Panc1 (cell line): ENCODE data around the gene LCT. TPM values are rescaled to one million over a fixed set of nuclear protein-coding genes. Genes with fewer than 3 reads are reported as not detected.

Experiments
- ATAC-seq: fragments of 200-7000 bp; cut with Tn5 transposase; 2 replicates; pipeline ENCODE4 v1.9.1; 2020; ENCODE audit warnings: mild to moderate bottlenecking, moderate library complexity
- BruUV-seq: library from RNA; stranded (reverse); fragments of 400-500 nt; replicated peaks from 2 replicates; lab custom pipeline; 2021; lab: Mats Ljungman, UMichigan
- CTCF ChIA-PET: fragments of 300-600 bp; sonication (Branson Sonifier 250); formaldehyde crosslinking; loops from one replicate; lab custom pipeline; 2022; ENCODE audit warnings: antibody characterized with exemption; lab: Charles Lee
- POLR2A ChIA-PET: fragments of 300-600 bp; sonication (Branson Sonifier 250); formaldehyde crosslinking; loops from one replicate; lab custom pipeline; 2022; ENCODE audit warnings: antibody characterized with exemption; lab: Charles Lee
- DNase-seq: peaks from one replicate; pipeline ENCODE4 v3.0.0-alpha.2; 2010; ENCODE audit warnings: low read depth, low spot score
- H3K27ac ChIP-seq: 2 replicates; pipeline ENCODE4 v1.5.1; 2011; ENCODE audit warnings: mild to moderate bottlenecking, low read length, inconsistent platforms
- H3K27me3 ChIP-seq: fragments of 200-500 bp; sonication (Bioruptor generic); 2 replicates; pipeline ENCODE4 v1.6.0; 2014; ENCODE audit warnings: low read length, inconsistent platforms; ENCODE audit not compliant: control insufficient read depth, insufficient read depth
- H3K36me3 ChIP-seq: fragments of 200-500 bp; sonication (Bioruptor generic); 2 replicates; pipeline ENCODE4 v1.5.1; 2014; ENCODE audit warnings: inconsistent platforms, mild to moderate bottlenecking, low read length, moderate library complexity; ENCODE audit not compliant: control insufficient read depth, insufficient read depth
- H3K4me1 ChIP-seq: 2 replicates; pipeline ENCODE4 v1.5.1; 2011; ENCODE audit warnings: inconsistent platforms, mild to moderate bottlenecking, low read length, moderate library complexity; ENCODE audit not compliant: control insufficient read depth, insufficient read depth
- H3K4me3 ChIP-seq, 2 experiments: 2 replicates each; pipeline ENCODE4 v1.5.1; 2011 to 2012; ENCODE audit warnings: low read depth in 2 of 2, low read length in 2 of 2, mild to moderate bottlenecking in 2 of 2, inconsistent platforms in 1 of 2, moderate library complexity in 1 of 2
- H3K9me3 ChIP-seq: fragments of 200-500 bp; sonication (Bioruptor generic); 2 replicates; pipeline ENCODE4 v1.5.1; 2014; ENCODE audit warnings: low read depth, mild to moderate bottlenecking, inconsistent platforms, low read length, moderate library complexity; ENCODE audit not compliant: control insufficient read depth, insufficient read depth
- POLR2AphosphoS5 ChIP-seq: IDR thresholded peaks from 2 replicates; pipeline ENCODE4 v1.6.1; 2012; ENCODE audit warnings: mild to moderate bottlenecking, low read depth, low read length, moderate library complexity
- SIN3A ChIP-seq: IDR thresholded peaks from 2 replicates; pipeline ENCODE4 v1.6.1; 2012; ENCODE audit warnings: low read depth, mild to moderate bottlenecking, low read length, moderate library complexity, borderline replicate concordance; ENCODE audit not compliant: insufficient read depth
- TCF7L2 ChIP-seq: IDR thresholded peaks from 2 replicates; pipeline ENCODE4 v1.6.1; 2011; ENCODE audit warnings: mild to moderate bottlenecking, low read depth, low read length, inconsistent platforms
- in situ Hi-C: cut with HindIII; loops from 2 replicates; pipeline ENCODE4 v1.10.0; 2016; ENCODE audit warnings: low sequenced_read_pairs, low pct_unique_long_range_greater_than_20kb
- intact Hi-C: fragments of 100-400 bp; cut with micrococcal nuclease; formaldehyde crosslinking; loops from one replicate; pipeline ENCODE4 v1.10.0; 2022; ENCODE audit not compliant: unreplicated experiment
- total RNA-seq: library from RNA; stranded (reverse); gene quantifications from one replicate; pipeline ENCODE4 v1.2.1, GENCODE V29; 2021; ENCODE audit not compliant: unreplicated experiment
- TF ChIP-seq, protein P1 (sequence below): fragments of 450-650 bp; IDR thresholded peaks from 2 replicates; pipeline ENCODE4 v1.5.1; 2017; ENCODE audit warnings: mild to moderate bottlenecking
- TF ChIP-seq, protein P2 (sequence below), 2 experiments: IDR thresholded peaks; 2 replicates each; pipeline ENCODE4 v1.6.1; 2011 to 2012; ENCODE audit warnings: low read depth in 2 of 2, control low read depth in 1 of 2, low read length in 1 of 2, mild to moderate bottlenecking in 1 of 2, moderate library complexity in 1 of 2; ENCODE audit not compliant: insufficient read depth in 1 of 2

The LCT gene
- total RNA-seq, 1 experiment from 2014 or later, result not detected

DNA sequence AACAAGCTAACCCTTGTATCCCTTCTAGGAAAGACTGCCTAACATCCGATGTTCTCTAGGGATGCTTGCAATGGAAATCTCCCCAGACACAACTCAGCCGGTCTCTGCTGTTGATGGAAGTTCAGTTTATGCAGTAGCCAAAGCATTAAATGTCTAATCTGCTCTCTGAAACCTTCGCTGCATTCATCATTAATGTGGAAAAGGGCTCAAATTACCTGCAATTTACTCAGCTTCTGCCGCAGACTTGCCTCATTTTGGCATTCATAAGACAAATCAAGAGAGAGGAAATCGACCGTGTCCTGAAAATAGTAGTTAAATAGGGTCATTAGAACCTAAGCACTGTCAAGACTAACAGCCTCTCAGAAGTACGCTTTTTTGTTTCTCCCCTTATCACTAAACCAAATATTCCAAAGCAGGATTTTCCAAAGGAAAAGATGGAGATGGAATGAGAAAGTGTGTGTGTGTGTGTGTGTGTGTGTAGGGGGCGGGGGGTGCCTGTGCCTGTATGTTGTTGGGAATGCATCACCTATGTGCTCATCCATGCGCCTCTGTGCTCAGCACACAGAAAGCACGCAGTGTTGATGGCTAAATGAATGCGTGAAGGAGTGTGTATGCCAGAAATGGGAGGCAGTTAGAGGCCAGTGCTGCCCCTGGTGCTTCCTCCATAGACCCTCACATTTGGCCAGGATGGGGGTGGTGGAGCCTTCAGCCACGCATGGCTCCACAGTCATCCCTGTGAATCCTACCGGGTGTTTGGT lies 7.4 kb downstream of the LCT start:
- H3K9me3 ChIP-seq, result no peaks in the 10 kb centered on the region
- POLR2A ChIA-PET, result no interaction called here
- H3K4me3 ChIP-seq, result no peak overlapping the region
- H3K27ac ChIP-seq, result no peak overlapping the region
- DNase-seq, result no peak
- no peaks in the 10 kb centered on the region for H3K27me3 ChIP-seq
- TF ChIP-seq, protein P1, sequence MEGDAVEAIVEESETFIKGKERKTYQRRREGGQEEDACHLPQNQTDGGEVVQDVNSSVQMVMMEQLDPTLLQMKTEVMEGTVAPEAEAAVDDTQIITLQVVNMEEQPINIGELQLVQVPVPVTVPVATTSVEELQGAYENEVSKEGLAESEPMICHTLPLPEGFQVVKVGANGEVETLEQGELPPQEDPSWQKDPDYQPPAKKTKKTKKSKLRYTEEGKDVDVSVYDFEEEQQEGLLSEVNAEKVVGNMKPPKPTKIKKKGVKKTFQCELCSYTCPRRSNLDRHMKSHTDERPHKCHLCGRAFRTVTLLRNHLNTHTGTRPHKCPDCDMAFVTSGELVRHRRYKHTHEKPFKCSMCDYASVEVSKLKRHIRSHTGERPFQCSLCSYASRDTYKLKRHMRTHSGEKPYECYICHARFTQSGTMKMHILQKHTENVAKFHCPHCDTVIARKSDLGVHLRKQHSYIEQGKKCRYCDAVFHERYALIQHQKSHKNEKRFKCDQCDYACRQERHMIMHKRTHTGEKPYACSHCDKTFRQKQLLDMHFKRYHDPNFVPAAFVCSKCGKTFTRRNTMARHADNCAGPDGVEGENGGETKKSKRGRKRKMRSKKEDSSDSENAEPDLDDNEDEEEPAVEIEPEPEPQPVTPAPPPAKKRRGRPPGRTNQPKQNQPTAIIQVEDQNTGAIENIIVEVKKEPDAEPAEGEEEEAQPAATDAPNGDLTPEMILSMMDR, result no peak
- TF ChIP-seq SIN3A (no peak), TCF7L2 (no peak), POLR2AphosphoS5 (no peak)
- TF ChIP-seq, protein P2, sequence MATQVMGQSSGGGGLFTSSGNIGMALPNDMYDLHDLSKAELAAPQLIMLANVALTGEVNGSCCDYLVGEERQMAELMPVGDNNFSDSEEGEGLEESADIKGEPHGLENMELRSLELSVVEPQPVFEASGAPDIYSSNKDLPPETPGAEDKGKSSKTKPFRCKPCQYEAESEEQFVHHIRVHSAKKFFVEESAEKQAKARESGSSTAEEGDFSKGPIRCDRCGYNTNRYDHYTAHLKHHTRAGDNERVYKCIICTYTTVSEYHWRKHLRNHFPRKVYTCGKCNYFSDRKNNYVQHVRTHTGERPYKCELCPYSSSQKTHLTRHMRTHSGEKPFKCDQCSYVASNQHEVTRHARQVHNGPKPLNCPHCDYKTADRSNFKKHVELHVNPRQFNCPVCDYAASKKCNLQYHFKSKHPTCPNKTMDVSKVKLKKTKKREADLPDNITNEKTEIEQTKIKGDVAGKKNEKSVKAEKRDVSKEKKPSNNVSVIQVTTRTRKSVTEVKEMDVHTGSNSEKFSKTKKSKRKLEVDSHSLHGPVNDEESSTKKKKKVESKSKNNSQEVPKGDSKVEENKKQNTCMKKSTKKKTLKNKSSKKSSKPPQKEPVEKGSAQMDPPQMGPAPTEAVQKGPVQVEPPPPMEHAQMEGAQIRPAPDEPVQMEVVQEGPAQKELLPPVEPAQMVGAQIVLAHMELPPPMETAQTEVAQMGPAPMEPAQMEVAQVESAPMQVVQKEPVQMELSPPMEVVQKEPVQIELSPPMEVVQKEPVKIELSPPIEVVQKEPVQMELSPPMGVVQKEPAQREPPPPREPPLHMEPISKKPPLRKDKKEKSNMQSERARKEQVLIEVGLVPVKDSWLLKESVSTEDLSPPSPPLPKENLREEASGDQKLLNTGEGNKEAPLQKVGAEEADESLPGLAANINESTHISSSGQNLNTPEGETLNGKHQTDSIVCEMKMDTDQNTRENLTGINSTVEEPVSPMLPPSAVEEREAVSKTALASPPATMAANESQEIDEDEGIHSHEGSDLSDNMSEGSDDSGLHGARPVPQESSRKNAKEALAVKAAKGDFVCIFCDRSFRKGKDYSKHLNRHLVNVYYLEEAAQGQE (IDR thresholded peaks at IDR 0.05; ENCODE audit: insufficient read depth in 1 of 2, low read depth in 2 of 2, low read length in 1 of 2), result no peak
- ATAC-seq, result 0 out of 2 replicates have a peak, but pooled peaks have one; percentile 19
- intact Hi-C loops (no loop called here), in situ Hi-C loops (no loop called here)
- H3K36me3 ChIP-seq, result no peaks in the 10 kb centered on the region
- no TSS peak for BruUV-seq
- H3K4me1 ChIP-seq, result no peaks in the 10 kb centered on the region
- CTCF ChIA-PET, result no interaction called here

DNA sequence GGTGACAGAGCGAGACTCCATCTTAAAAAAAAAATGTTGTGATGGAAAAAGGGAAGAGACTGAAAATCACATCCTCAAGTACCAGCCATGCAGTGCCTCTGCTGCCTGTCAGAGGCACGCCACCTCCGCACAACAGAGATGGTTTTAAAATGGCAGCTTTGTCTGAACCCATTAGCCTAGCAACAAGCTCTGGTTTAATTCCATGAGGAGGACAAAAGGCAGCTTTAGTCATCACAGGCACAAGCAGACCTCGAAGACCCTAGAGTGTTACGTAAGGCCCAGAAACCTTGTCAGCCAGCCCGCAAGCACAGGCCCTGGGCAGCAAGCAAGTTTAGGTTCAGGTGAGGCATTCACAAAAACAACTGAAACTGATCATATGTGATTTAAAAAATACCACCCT lies 10.4 kb downstream of the LCT start:
- BruUV-seq, result no TSS peak
- intact Hi-C loops, result no loop called here

More for the DNA sequence above, 10.4 kb downstream of the LCT start:
- ChIA-PET CTCF (no interaction called here), POLR2A (no interaction called here)
- Histone ChIP-seq H3K27me3 (no peaks in the 10 kb centered on the region), H3K27ac (no peak overlapping the region), H3K4me3 (no peak overlapping the region), H3K36me3 (no peaks in the 10 kb centered on the region), H3K9me3 (no peaks in the 10 kb centered on the region), H3K4me1 (no peaks in the 10 kb centered on the region)
- in situ Hi-C loops, result no loop called here
- no peak for DNase-seq
- TF ChIP-seq SIN3A (no peak), TCF7L2 (no peak), POLR2AphosphoS5 (no peak)
- TF ChIP-seq, protein P2 (IDR thresholded peaks at IDR 0.05; ENCODE audit: insufficient read depth in 1 of 2, low read depth in 2 of 2, low read length in 1 of 2), result no peak
- TF ChIP-seq, protein P1, result no peak
- no peak for ATAC-seq
